Esophagus (tissue), 2 donors: ENCODE data around the gene IGSF10. TPM values are rescaled to one million over a fixed set of nuclear protein-coding genes. Genes with fewer than 3 reads are reported as not detected.
A peak's percentile ranks its signal among the peaks of the same experiment; 100 is the strongest.
"Not testable (repeated sequence)": the region's sequence is repeated elsewhere in the genome, so short reads cannot be mapped to it uniquely, and the experiment has no call there.

ENCODE experiments used
- H3K27ac ChIP-seq, 2 donors: one replicate each; pipeline ENCODE4 v1.5.1; 2013; ENCODE audit warnings: low read depth in 2 of 2, mild to moderate bottlenecking in 2 of 2, inconsistent platforms in 1 of 2, low read length in 1 of 2, moderate library complexity in 1 of 2
- H3K27me3 ChIP-seq, 2 donors: one replicate each; pipeline ENCODE4 v1.6.1; 2013; ENCODE audit warnings: low read length in 2 of 2, control low read depth in 1 of 2, mild to moderate bottlenecking in 1 of 2; ENCODE audit not compliant: insufficient read depth in 2 of 2, control insufficient read depth in 1 of 2
- H3K36me3 ChIP-seq, 2 donors: one replicate each; pipeline ENCODE4 v1.6.1; 2013; ENCODE audit warnings: low read length in 1 of 2; ENCODE audit not compliant: control insufficient read depth in 2 of 2, insufficient read depth in 2 of 2
- H3K4me1 ChIP-seq, 2 donors: one replicate each; pipeline ENCODE4 v1.6.1; 2013; ENCODE audit warnings: low read length in 1 of 2; ENCODE audit not compliant: control insufficient read depth in 2 of 2, insufficient read depth in 2 of 2
- H3K4me3 ChIP-seq, 2 donors: one replicate each; pipeline ENCODE4 v1.5.1; 2013; ENCODE audit warnings: low read length in 2 of 2, mild to moderate bottlenecking in 2 of 2, low read depth in 1 of 2, moderate library complexity in 1 of 2
- H3K9me3 ChIP-seq, 2 donors: one replicate each; pipeline ENCODE4 v1.6.1; 2013; ENCODE audit warnings: mild to moderate bottlenecking in 2 of 2, low read depth in 1 of 2, low read length in 1 of 2, moderate library complexity in 1 of 2; ENCODE audit not compliant: control insufficient read depth in 2 of 2, insufficient read depth in 1 of 2
- WGBS, 2 donors: extraction: QIAGEN DNeasy Blood & Tissue Kit; methylation state at CpG; one replicate each; pipeline ENCODE4 v1.1.7; 2013; 5-methylcytosine and 5-hydroxymethylcytosine counted together
- polyA plus RNA-seq, 2 donors: library from polyadenylated mRNA; stranded (reverse); fragments of 200-250 nt; gene quantifications; one replicate each; pipeline ENCODE4 v1.2.3, GENCODE V29; 2013
- donor health status: healthy with polysubstance abuse.
- donor health status: Bipolar disorder and iron deficiency.

The IGSF10 gene, protein sequence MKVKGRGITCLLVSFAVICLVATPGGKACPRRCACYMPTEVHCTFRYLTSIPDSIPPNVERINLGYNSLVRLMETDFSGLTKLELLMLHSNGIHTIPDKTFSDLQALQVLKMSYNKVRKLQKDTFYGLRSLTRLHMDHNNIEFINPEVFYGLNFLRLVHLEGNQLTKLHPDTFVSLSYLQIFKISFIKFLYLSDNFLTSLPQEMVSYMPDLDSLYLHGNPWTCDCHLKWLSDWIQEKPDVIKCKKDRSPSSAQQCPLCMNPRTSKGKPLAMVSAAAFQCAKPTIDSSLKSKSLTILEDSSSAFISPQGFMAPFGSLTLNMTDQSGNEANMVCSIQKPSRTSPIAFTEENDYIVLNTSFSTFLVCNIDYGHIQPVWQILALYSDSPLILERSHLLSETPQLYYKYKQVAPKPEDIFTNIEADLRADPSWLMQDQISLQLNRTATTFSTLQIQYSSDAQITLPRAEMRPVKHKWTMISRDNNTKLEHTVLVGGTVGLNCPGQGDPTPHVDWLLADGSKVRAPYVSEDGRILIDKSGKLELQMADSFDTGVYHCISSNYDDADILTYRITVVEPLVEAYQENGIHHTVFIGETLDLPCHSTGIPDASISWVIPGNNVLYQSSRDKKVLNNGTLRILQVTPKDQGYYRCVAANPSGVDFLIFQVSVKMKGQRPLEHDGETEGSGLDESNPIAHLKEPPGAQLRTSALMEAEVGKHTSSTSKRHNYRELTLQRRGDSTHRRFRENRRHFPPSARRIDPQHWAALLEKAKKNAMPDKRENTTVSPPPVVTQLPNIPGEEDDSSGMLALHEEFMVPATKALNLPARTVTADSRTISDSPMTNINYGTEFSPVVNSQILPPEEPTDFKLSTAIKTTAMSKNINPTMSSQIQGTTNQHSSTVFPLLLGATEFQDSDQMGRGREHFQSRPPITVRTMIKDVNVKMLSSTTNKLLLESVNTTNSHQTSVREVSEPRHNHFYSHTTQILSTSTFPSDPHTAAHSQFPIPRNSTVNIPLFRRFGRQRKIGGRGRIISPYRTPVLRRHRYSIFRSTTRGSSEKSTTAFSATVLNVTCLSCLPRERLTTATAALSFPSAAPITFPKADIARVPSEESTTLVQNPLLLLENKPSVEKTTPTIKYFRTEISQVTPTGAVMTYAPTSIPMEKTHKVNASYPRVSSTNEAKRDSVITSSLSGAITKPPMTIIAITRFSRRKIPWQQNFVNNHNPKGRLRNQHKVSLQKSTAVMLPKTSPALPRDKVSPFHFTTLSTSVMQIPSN (N-terminal part only)
- polyA plus RNA-seq, result under 1 TPM; 0.47 to 0.74 TPM

DNA sequence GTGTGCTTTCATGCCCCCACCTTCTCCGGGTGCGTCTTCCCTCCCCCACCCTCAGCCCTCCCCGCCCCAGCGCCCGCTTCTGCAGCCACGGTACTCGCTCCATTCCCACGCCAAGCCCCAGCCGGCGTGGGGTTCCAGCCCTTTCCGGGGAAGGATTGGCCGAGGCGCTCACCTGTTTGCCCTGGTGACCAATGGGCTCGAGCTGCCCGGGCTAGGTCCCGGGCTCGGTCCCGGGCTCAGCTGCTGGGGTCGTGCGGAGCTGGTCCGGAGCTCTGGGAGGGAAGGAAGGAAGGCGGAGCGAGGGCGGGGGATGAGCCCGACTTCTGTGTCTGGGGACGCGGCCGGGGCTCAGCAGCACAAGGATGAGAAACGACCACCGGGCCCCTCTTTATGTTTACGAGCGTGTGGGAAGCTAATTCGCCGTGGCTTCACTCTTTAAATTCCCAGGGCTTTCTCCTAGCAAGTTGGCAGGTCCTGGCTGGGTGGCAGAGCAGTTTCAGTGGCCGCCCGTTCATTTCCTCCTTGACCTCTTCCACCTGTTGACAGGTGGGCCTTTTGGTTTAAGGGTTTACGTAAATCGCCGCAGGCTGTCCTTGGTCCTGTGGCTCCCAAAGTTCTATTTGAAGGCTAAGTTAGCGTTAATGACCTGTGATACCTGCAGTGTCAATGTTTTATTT is at the start of gene IGSF10:
IGSF10 (minus strand) TSS at position 288 of the 677 bp plus-strand sequence. CDS start 2,352 bp downstream, outside the sequence.
- Histone ChIP-seq H3K9me3 (no peaks in the 10 kb centered on the region), H3K27ac (peak within 1 kb of the TSS in 1 of 2 donors; percentile 60), H3K4me1 (peaks cover 0 to 3% of the 10 kb centered on the region in 2 donors), H3K36me3 (no peaks in the 10 kb centered on the region), H3K27me3 (no peaks in the 10 kb centered on the region), H3K4me3 (peak within 1 kb of the TSS; percentile 61 to 89)
- 15 to 17% methylated on average over 40 of the region's 40 CpGs for WGBS, 2 donors

DNA sequence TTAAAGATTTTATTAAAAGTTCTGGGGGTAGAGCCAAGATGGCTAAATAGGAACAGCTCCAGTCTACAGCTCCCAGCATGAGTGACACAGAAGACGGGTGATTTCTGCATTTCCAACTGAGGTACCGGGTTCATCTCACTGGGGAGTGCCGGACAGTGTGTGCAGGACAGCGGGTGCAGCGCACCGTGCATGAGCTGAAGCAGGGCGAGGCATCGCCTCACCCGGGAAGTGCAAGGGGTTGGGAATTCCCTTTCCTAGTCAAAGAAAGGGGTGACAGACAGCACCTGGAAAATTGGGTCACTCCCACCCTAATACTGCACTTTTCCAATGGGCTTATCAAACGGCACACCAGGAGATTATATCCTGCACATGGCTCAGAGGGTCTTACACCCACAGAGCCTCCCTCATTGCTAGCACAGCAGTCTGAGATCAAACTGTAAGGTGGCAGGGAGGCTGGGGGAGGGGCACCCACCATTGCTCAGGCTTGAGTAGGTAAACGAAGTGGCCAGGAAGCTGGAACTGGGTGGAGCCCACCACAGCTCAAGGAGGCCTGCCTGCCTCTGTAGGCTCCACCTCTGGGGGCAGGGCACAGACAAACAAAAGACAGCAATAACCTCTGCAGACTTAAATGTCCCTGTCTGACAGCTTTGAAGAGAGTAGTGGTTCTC is 48.7 kb upstream of the IGSF10 start:
- H3K4me1 ChIP-seq, H3K36me3 ChIP-seq, H3K4me3 ChIP-seq, H3K27me3 ChIP-seq, H3K9me3 ChIP-seq, H3K27ac ChIP-seq: not testable (repeated sequence)
- 89 to 92% methylated on average over 11 of the region's 11 CpGs for WGBS, 2 donors

DNA sequence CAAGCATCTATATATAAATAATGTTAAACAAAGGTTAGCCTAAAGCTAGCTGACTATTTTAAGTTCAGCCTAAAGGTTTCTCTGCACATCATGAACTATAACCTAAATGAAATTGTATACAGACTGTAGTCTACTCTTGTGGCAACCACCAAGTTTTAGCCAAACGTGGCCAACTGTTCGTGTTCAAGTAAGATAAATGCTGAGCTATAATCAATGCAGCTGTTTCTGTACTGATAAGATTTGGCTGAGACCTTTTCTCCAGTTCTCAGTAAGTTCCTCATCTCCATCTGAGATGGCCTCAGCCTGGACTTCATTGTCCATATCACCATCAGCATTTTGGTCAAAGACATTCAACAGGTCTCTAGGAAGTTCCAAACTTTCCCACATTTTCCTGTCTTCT is 43.7 kb upstream of the IGSF10 start:
- Histone ChIP-seq H3K27ac (no peak overlapping the region), H3K36me3 (no peaks in the 10 kb centered on the region), H3K9me3 (no peaks in the 10 kb centered on the region), H3K27me3 (no peaks in the 10 kb centered on the region), H3K4me3 (no peak overlapping the region), H3K4me1 (no peaks in the 10 kb centered on the region)
- WGBS, 2 donors, result 74 to 89% methylated on average over 2 of the region's 2 CpGs

DNA sequence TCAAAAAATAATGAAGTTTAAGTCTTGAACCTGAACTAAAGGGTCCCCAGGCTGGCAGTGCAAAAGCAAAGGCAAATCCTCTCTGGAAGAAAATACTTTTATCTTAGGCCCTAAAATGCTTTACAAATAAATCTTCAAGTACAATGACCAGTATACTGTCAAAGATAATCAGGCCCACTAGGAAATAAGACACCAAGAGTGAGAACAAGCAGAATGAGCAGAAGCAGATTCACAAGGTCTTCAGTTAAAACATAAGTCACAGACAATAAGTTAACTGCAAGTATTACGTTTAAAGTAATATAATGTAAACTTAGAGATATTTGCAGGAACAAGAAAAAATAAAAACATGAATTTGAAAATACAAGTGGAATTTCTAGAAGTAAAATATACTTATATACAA is 42.2 kb upstream of the IGSF10 start:
- no peaks in the 10 kb centered on the region for H3K9me3 ChIP-seq
- WGBS, 2 donors, result 89 to 91% methylated on average over 1 of the region's 1 CpG
- no peaks in the 10 kb centered on the region for H3K36me3 ChIP-seq
- H3K4me1 ChIP-seq, result no peaks in the 10 kb centered on the region
- H3K27me3 ChIP-seq, result no peaks in the 10 kb centered on the region
- no peak overlapping the region for H3K4me3 ChIP-seq
- H3K27ac ChIP-seq, result no peak overlapping the region

DNA sequence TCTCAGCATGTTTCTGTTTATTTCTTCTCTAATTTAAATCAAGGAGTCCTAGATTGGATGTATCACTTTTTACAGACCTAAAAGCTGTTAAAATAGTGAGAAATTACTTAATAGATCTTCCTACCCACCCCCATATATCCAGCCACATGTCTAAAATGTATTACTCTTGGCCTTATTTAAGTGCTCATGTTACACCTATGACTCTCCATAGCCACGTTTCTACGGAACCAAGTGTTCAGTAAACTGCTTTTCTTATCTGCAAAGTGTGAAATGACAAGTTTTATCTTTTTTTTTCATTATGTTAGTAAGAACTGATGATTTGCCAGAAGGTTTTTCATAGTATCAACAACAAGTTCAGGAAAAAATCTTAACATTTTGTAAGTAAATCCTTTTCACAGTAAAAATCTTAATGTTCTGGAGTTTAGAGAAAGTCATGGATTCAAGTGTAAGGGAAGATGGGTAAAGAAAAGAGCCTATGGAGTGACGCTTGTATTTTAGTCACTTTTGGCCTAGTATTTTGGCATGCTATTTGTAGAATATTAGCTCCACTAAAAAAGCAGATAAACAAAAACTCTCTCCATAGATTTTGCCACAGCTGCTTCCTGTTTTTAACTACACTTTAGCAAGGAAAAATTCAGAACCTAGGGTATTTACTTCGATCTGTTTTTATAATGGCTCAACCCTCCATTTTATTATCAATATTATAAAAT is 41.2 kb upstream of the IGSF10 start:
- no peaks in the 10 kb centered on the region for H3K4me1 ChIP-seq
- H3K27ac ChIP-seq, result no peak overlapping the region
- WGBS, 2 donors, result 61 to 64% methylated on average over 4 of the region's 4 CpGs
- H3K36me3 ChIP-seq, result no peaks in the 10 kb centered on the region
- no peak overlapping the region for H3K4me3 ChIP-seq
- no peaks in the 10 kb centered on the region for H3K27me3 ChIP-seq
- H3K9me3 ChIP-seq, result no peaks in the 10 kb centered on the region

DNA sequence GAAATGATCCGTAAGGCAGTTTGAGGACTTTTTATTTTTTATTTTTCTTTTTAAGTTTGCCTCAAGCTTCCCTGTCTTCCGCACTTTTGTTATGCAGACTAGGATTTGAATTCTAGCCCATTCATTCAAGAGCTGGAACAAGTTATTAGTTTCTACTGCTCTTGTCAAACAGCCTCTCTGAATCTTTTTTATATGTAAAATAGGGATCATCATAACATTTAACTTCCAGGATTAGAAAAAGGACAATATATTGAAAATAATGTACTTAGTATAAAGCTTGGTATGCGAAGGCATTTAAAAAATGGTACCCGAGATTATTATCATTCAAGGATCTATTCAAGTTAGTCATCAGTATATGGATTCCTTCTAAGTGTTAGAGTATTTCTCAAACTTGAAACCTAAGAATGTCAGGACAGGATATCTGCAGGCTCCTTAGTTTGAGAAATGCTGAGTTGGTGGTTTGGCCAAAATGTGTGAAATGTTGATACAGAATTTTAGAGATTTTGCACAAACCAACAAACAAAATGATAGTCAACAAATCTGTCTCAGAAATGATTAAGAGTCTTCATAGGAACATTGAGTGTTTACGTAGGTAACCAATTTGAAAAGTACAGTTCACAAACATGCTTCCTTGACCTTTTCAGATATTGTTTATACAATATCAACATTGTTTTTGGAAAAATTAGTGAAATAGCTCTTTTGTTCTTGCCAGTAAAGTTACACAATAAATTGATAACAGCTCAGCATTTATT is 40.5 kb upstream of the IGSF10 start:
- Histone ChIP-seq H3K27ac (no peak overlapping the region), H3K36me3 (no peaks in the 10 kb centered on the region), H3K9me3 (no peaks in the 10 kb centered on the region), H3K4me3 (no peak overlapping the region), H3K27me3 (no peaks in the 10 kb centered on the region), H3K4me1 (no peaks in the 10 kb centered on the region)
- WGBS, 2 donors, result 74% methylated on average over 5 of the region's 5 CpGs

DNA sequence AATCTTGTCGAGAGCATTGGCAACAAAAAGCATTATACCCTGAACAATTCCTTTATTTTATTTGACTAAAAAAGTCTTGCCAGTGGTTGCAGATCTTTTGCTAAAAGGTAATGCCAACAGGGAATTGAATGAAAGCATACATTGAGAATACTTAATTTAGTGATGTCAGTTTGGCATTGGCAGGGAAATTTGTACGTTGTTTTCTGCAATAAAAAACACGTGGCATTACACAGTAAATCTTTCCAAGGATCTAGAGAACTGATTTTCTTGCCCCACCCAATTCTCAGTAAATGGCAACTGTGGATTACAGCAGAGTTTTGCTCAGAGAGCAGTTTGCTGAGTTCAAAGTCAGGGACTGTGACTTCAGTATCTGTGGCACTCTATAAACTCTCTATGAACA is 38.3 kb upstream of the IGSF10 start:
- Histone ChIP-seq H3K27ac (no peak overlapping the region), H3K4me1 (no peaks in the 10 kb centered on the region), H3K27me3 (no peaks in the 10 kb centered on the region), H3K4me3 (no peak overlapping the region), H3K36me3 (no peaks in the 10 kb centered on the region), H3K9me3 (no peaks in the 10 kb centered on the region)
- 21 to 41% methylated on average over 3 of the region's 3 CpGs for WGBS, 2 donors

DNA sequence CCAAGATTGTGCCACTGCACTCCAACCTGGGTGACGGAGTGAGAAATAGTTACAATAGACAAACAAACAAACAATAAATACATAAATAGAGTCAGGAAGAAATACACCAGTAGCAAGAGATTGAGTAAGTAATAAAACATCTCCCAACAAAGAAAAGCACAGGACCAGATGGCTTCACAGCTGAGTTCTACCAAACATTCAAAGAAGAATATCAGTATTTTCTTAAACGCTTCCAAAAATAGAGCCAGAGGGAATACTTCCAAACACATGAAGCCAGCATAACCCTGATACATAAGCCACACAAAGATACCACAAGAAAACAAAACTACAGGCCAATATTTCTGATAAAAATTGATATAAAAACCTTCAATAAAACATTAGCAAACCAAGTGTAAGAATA is 30.7 kb upstream of the IGSF10 start:
- no peak overlapping the region for H3K27ac ChIP-seq
- no peaks in the 10 kb centered on the region for H3K36me3 ChIP-seq
- WGBS, 2 donors, result 75 to 82% methylated on average over 2 of the region's 2 CpGs
- no peaks in the 10 kb centered on the region for H3K4me1 ChIP-seq
- H3K4me3 ChIP-seq, result no peak overlapping the region
- H3K27me3 ChIP-seq, result no peaks in the 10 kb centered on the region
- H3K9me3 ChIP-seq, result no peaks in the 10 kb centered on the region
